GM12873 (cell line): ENCODE data around the gene CCDC172.

ENCODE experiments used
- TF ChIP-seq, protein P1 (sequence below): IDR thresholded peaks from 2 replicates; pipeline ENCODE4 v1.5.1; 2012; ENCODE audit warnings: low read depth, mild to moderate bottlenecking, moderate library complexity, low read length, control low read depth; ENCODE audit not compliant: insufficient read depth; ENCODE audit errors: missing control alignments

Gene CCDC172

GRCh38 chr10:116382290-116382689, 58.0 kb downstream of the CCDC172 start:
- TF ChIP-seq, protein P1, sequence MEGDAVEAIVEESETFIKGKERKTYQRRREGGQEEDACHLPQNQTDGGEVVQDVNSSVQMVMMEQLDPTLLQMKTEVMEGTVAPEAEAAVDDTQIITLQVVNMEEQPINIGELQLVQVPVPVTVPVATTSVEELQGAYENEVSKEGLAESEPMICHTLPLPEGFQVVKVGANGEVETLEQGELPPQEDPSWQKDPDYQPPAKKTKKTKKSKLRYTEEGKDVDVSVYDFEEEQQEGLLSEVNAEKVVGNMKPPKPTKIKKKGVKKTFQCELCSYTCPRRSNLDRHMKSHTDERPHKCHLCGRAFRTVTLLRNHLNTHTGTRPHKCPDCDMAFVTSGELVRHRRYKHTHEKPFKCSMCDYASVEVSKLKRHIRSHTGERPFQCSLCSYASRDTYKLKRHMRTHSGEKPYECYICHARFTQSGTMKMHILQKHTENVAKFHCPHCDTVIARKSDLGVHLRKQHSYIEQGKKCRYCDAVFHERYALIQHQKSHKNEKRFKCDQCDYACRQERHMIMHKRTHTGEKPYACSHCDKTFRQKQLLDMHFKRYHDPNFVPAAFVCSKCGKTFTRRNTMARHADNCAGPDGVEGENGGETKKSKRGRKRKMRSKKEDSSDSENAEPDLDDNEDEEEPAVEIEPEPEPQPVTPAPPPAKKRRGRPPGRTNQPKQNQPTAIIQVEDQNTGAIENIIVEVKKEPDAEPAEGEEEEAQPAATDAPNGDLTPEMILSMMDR = no peak

DNA sequence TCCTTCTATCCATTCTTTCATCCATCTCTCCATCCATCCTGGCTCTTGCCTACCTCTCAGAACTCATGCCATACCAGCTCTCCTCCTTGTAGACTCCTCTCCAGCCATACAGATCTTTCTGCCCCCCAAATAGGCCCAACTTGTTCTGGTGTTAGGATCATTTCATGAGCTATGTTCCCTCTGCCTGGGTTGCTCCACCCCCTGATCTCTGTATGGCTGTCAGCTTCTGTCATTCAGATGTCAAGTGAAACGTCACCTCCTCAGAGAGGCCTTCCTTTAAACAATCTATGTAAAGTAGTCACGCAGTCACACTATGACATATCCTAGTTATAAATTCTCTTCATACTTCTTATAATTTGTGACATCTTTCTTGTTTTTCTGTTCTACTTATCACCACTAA, 61.1 kb downstream of the CCDC172 start:
- TF ChIP-seq, protein P1 = no peak

GRCh38 chr10:116385994-116386809, 62.0 kb downstream of the CCDC172 start:
- TF ChIP-seq, protein P1 = peak; percentile 48

DNA sequence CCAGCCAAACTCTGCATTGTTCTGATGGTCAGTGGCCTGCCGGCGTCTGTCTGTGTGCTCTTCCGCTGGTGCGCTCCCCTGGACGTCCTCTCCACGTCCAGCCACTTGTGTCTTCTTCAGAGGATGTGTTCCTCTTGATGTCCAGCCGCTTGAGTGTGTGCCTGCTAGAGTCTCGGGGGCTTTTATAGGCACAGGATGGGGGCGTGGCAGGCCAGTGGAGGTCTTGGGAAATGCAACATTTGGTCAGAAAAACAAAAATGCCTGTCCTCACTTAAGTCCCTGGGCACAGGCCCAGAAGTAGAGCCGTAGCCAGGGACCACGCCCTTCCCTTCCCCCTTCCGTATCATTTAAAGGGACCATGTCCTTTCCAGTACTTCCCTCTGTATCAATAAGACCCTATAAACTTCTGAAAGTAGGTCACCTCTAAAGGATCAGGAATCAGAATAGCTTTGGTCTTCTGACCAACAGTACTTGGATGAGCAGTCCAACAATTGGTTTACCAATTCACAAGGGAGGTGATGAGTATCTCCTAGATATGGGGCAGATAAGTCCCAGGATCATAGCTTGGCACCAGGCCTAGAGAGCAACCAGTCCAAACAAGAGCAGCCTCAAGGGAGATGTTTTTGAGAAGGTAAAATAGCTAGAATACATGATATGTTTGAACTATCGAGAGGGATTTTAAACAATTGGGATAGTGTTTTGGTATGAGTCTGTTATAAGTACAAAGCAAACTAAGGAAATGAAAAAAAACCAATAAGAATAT, 71.2 kb downstream of the CCDC172 start:
- TF ChIP-seq, protein P1 = no peak

DNA sequence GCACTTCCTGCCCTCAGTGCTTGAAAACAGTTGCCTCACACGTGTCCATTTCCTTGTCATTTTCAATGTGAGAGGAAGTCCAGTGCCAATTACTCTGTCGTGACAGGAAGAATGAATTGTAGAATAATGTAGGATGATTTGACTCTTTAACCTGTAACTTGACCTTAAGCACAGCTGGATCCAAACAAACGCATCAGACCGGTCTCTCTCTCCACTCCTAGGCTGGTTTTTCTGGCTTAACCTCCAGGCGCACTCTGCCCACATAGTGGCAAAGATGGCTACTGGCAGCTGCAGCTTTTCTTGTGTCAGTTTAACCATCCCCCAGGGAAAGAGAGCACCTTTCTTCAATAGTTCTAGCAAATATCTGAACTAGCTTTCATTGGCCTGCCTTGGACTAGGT, 74.0 kb downstream of the CCDC172 start:
- TF ChIP-seq, protein P1 = no peak

- TF ChIP-seq, protein P1 = no peak
Observed at GRCh38 chr10:116402858-116403257, 78.6 kb downstream of the CCDC172 start.

- TF ChIP-seq, protein P1 = no peak
Observed at GRCh38 chr10:116403740-116404250, 79.5 kb downstream of the CCDC172 start.
